ENCODE data around the gene TBC1D30. TPM values are rescaled to one million over a fixed set of nuclear protein-coding genes. Genes with fewer than 3 reads are reported as not detected.
A peak's percentile ranks its signal among the peaks of the same experiment; 100 is the strongest.

The TBC1D30 gene
- total RNA-seq, 1 experiment from 2014 or later: 10.8 TPM

GRCh38 chr12:64882687-64883086 is 58.2 kb downstream of the TBC1D30 start:
- peaks cover 15% of the 10 kb centered on the region for H3K4me1 ChIP-seq
- H3K4me3 Mint-ChIP-seq (ENCODE audit: unreplicated experiment): no peak overlapping the region
- DNase-seq: no peak
- H3K4me3 ChIP-seq (ENCODE audit: low read depth, low read length): no peak overlapping the region
- peaks cover 6% of the 10 kb centered on the region for H3K36me3 Mint-ChIP-seq (ENCODE audit: insufficient read depth, unreplicated experiment)
- H3K27me3 Mint-ChIP-seq (ENCODE audit: insufficient read depth, unreplicated experiment): no peaks in the 10 kb centered on the region
- ChIA-PET CTCF (interaction anchor here (2.3 to 2.7 kb wide), 2 partner anchors 81 to 86 kb away, joined by 13 to 18 read pairs; no protein-coding TSS in a partner anchor), POLR2A (no interaction called here)
- BruUV-seq (replicated peaks): no TSS peak
- peaks cover 18% of the 10 kb centered on the region for H3K4me1 Mint-ChIP-seq (ENCODE audit: low read depth, unreplicated experiment)
- peak overlapping the region; percentile 37 for H3K27ac Mint-ChIP-seq (ENCODE audit: unreplicated experiment)
- H3K27me3 ChIP-seq (replicated peaks; ENCODE audit: control insufficient read depth, insufficient read depth, low read length): no peaks in the 10 kb centered on the region
- H3K9me3 Mint-ChIP-seq (ENCODE audit: unreplicated experiment): no peaks in the 10 kb centered on the region
- intact Hi-C loops (cut with micrococcal nuclease; ENCODE audit: unreplicated experiment): no loop called here
- TF ChIP-seq, protein P1, sequence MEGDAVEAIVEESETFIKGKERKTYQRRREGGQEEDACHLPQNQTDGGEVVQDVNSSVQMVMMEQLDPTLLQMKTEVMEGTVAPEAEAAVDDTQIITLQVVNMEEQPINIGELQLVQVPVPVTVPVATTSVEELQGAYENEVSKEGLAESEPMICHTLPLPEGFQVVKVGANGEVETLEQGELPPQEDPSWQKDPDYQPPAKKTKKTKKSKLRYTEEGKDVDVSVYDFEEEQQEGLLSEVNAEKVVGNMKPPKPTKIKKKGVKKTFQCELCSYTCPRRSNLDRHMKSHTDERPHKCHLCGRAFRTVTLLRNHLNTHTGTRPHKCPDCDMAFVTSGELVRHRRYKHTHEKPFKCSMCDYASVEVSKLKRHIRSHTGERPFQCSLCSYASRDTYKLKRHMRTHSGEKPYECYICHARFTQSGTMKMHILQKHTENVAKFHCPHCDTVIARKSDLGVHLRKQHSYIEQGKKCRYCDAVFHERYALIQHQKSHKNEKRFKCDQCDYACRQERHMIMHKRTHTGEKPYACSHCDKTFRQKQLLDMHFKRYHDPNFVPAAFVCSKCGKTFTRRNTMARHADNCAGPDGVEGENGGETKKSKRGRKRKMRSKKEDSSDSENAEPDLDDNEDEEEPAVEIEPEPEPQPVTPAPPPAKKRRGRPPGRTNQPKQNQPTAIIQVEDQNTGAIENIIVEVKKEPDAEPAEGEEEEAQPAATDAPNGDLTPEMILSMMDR (IDR thresholded peaks at IDR 0.05; ENCODE audit: insufficient read depth in 1 of 2, low read depth in 1 of 2, low read length in 1 of 2, severe bottlenecking in 1 of 2, unreplicated experiment in 1 of 2): no peak
- H3K9me3 ChIP-seq: no peaks in the 10 kb centered on the region
- no peaks in the 10 kb centered on the region for H3K36me3 ChIP-seq (ENCODE audit: control insufficient read depth, insufficient read depth, low read length)

- no peak overlapping the region for H3K4me3 Mint-ChIP-seq (ENCODE audit: unreplicated experiment)
- intact Hi-C loops (cut with micrococcal nuclease; ENCODE audit: unreplicated experiment): no loop called here
- H3K36me3 Mint-ChIP-seq (ENCODE audit: insufficient read depth, unreplicated experiment): peaks cover 4% of the 10 kb centered on the region
- peak overlapping the region; percentile 37 for H3K27ac Mint-ChIP-seq (ENCODE audit: unreplicated experiment)
- BruUV-seq (replicated peaks): no TSS peak
- Histone ChIP-seq H3K4me3 (ENCODE audit: low read depth, low read length) (no peak overlapping the region), H3K36me3 (ENCODE audit: control insufficient read depth, insufficient read depth, low read length) (no peaks in the 10 kb centered on the region), H3K4me1 (peaks cover 23% of the 10 kb centered on the region), H3K27me3 (replicated peaks; ENCODE audit: control insufficient read depth, insufficient read depth, low read length) (no peaks in the 10 kb centered on the region), H3K9me3 (no peaks in the 10 kb centered on the region)
- peak; percentile 34 to 42 for DNase-seq
- no peaks in the 10 kb centered on the region for H3K27me3 Mint-ChIP-seq (ENCODE audit: insufficient read depth, unreplicated experiment)
- TF ChIP-seq, protein P1 (IDR thresholded peaks at IDR 0.05; ENCODE audit: insufficient read depth in 1 of 2, low read depth in 1 of 2, low read length in 1 of 2, severe bottlenecking in 1 of 2, unreplicated experiment in 1 of 2): no peak
- no peaks in the 10 kb centered on the region for H3K9me3 Mint-ChIP-seq (ENCODE audit: unreplicated experiment)
- peaks cover 19% of the 10 kb centered on the region for H3K4me1 Mint-ChIP-seq (ENCODE audit: low read depth, unreplicated experiment)
- ChIA-PET POLR2A (no interaction called here), CTCF (interaction anchor here (0.5 to 2.7 kb wide), 5 partner anchors 61 to 223 kb away, joined by 3 to 18 read pairs (median 4); no protein-coding TSS in a partner anchor)
Measured at GRCh38 chr12:64883264-64884163, 59.1 kb downstream of the TBC1D30 start.

DNA sequence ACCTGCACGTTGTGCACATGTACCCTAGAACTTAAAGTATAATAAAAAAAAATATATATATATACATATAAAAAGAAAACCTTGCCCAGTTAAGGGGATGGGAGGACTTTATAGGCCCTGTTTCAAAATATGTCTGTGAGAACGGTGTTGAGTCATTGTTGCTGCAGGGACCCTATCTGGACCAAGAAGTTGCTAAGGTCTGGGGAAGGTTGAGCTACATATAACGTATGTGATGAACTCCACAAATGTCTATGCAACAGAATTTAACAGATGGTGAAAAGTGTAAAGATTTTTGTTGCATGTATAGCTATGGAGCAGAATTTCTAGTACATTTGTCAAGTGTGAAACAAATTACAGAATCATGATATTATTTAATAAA is 59.7 kb downstream of the TBC1D30 start:
- TF ChIP-seq, protein P1 (IDR thresholded peaks at IDR 0.05; ENCODE audit: insufficient read depth in 1 of 2, low read depth in 1 of 2, low read length in 1 of 2, severe bottlenecking in 1 of 2, unreplicated experiment in 1 of 2): no peak
- Mint-ChIP-seq H3K27me3 (ENCODE audit: insufficient read depth, unreplicated experiment) (no peaks in the 10 kb centered on the region), H3K36me3 (ENCODE audit: insufficient read depth, unreplicated experiment) (peaks cover 4% of the 10 kb centered on the region), H3K4me3 (ENCODE audit: unreplicated experiment) (no peak overlapping the region), H3K4me1 (ENCODE audit: low read depth, unreplicated experiment) (peaks cover 25% of the 10 kb centered on the region), H3K9me3 (ENCODE audit: unreplicated experiment) (no peaks in the 10 kb centered on the region), H3K27ac (ENCODE audit: unreplicated experiment) (no peak overlapping the region)
- Histone ChIP-seq H3K36me3 (ENCODE audit: control insufficient read depth, insufficient read depth, low read length) (no peaks in the 10 kb centered on the region), H3K27me3 (replicated peaks; ENCODE audit: control insufficient read depth, insufficient read depth, low read length) (no peaks in the 10 kb centered on the region), H3K4me1 (peaks cover 30% of the 10 kb centered on the region), H3K9me3 (no peaks in the 10 kb centered on the region), H3K4me3 (ENCODE audit: low read depth, low read length) (no peak overlapping the region)
- ChIA-PET CTCF (interaction anchor here (0.5 to 2.7 kb wide), 6 partner anchors 60 to 223 kb away, joined by 3 to 18 read pairs (median 4); no protein-coding TSS in a partner anchor), POLR2A (no interaction called here)
- no peak for DNase-seq
- intact Hi-C loops (cut with micrococcal nuclease; ENCODE audit: unreplicated experiment): no loop called here
- BruUV-seq (replicated peaks): no TSS peak

All from Caco-2 (cell line).